GM12872 (cell line): ENCODE data around the gene LYRM2.

Experiments
- TF ChIP-seq, protein P1 (sequence below): IDR thresholded peaks from 3 replicates; pipeline ENCODE4 v1.5.1; 2011; ENCODE audit warnings: low read depth, mild to moderate bottlenecking, low read length, moderate library complexity; ENCODE audit not compliant: insufficient read depth

The LYRM2 gene

DNA sequence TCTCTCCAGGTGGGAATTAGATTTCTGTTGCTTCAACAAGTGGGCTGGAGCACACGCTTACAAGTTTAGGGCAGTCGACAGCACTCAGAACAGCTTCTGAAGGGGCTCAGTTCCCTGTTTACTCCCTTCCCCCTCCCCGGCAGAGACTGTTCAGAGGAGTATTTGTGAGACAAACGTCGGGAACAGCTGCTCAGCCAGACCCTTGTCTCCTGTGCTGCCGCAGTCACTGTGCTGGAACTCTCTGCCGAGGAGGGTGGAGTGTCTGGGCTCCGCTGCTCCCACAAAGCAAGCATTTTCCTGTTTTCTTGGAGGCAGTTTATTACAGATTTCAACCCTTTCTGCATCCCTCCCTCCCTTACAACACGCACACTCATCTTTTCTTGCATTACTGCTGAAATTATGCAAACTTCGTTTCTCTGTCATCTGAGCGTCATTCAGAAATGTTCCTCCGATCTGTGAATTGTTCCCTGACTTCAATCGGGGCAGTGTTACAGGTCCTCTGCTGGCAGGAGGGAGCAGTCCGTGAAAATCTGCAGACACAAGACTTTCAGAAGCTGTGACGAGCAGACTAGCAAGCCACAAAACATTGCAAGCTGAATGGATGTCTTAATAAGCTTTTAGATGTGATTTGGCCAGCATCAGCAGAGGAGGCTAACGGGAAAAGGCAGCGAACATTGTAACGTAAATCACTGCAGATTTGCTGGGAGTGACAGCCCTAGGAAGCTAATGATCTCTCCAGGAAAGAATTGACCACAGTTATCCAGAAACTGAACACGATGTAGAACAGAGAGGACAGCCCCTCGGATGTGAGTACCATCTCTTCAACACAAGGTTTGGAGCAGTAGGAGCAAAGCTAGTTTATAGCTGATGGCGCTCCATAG, 76.2 kb downstream of the LYRM2 start:
- TF ChIP-seq, protein P1, sequence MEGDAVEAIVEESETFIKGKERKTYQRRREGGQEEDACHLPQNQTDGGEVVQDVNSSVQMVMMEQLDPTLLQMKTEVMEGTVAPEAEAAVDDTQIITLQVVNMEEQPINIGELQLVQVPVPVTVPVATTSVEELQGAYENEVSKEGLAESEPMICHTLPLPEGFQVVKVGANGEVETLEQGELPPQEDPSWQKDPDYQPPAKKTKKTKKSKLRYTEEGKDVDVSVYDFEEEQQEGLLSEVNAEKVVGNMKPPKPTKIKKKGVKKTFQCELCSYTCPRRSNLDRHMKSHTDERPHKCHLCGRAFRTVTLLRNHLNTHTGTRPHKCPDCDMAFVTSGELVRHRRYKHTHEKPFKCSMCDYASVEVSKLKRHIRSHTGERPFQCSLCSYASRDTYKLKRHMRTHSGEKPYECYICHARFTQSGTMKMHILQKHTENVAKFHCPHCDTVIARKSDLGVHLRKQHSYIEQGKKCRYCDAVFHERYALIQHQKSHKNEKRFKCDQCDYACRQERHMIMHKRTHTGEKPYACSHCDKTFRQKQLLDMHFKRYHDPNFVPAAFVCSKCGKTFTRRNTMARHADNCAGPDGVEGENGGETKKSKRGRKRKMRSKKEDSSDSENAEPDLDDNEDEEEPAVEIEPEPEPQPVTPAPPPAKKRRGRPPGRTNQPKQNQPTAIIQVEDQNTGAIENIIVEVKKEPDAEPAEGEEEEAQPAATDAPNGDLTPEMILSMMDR, result no peak

DNA sequence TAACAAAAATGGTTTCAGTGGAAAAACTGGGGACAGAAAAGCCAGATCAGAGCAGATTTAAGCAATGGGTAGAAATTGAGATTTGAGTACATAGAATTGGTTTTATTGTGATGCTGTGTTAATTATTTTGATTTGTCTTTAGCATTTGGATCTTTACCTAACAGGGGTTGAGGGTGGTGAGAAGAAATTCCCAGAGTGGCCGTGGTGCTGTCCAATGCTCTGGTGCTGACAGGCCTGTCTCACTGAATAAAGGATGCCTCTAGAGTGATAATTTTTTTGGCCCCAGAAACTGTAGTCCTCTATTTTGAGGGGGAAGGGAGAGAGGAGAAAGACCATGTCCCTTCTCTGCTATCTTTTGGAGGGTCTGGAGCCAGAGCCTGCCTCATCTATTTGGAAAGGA, 79.1 kb downstream of the LYRM2 start:
- TF ChIP-seq, protein P1, result no peak

DNA sequence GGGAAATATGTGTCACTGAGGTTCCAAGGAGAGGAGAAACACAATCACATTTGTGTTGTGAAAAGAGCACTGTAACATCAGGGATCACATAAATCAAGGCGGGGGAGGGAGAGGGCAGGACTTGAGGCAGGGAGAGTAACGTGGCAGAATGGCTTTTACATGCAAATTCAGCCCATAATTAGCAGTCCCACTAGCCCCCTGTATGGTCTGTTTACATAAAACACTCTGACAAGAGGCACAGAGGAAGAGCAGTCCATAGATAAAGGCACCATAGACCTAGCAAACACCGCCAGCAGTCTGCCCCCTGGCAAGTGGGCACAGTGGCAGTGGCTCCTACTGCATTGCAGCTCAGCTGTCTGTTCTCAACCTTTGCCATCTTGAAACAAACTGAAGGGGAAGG, 82.7 kb downstream of the LYRM2 start:
- TF ChIP-seq, protein P1, result no peak

DNA sequence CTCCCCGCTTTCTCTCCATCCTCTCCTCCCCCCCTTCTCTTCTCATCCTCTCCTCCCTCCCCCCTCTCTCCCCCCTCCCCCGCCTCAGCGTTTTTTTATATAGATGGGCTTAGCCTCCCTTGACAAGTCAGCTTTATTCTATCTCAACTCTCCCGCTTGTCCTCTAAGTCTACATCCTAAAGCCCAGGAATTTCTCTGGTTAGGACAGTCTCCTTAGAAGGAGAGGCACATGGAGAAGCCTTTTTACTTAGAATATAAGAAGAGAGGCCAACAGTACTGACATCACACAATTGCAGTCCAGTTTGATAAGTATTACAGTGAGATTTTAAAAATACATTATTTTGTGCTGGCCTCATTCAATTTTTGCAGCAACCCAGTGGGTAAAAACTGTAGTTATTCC, 83.5 kb downstream of the LYRM2 start:
- TF ChIP-seq, protein P1, result no peak

DNA sequence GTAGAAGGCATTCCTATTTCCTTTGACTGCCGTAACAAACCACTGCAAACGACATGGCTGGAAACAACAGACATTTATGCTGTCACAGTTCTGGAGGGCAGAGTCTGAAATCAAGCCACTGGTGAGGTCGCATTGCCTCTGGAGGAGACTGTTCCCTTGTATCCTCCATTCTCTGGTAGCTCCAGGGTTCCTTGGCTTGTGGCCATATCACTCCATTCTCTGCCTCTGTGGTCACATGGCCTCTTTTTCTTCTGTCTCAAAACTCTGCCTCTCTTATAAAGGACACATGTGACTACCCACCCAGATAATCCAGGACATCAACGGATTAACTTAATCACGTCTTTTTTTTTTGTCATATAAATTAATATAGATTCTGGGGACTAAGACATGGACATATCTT, 84.4 kb downstream of the LYRM2 start:
- TF ChIP-seq, protein P1, result no peak

DNA sequence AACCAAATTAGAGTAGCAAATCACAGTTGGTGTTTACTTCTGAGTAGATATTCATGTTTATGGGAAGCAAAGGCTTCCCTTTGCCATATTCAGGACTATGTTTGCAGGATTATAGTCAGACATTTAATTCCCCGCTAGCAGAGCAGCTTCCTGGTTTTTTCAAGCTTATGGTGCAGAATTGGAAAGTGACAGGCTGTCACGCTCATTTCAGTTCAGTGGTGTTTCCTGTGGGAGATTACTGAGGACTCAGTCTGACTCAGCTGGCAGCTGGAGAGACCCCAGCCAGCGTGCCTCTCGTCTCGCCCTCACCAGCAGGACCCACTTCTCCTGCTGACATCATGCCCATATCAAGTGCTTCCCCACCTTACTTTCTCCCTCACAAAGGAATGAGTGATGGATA, 85.1 kb downstream of the LYRM2 start:
- TF ChIP-seq, protein P1, result no peak

DNA sequence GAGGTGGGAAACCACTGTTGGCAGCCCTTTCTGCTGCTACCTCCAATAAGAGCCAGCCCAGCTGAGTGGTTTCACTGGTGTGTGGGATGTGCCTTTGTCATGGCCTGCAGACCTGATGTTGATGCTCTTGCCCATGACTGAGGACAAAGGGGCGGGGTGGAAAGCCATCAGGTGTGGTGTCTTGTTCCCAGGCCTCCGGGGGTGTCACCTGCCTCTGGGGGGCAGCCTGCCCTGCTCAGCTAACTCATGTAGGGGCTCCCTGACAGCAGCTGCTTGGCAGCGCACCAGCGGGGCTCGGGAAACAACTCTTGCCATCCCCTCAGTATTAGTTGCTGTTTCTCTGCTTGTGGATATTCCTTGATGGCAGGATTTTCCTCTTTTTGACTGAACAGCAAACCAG, 91.3 kb downstream of the LYRM2 start:
- TF ChIP-seq, protein P1, result no peak
